ENCODE data around the gene FHOD3.
"Not testable (repeated sequence)": the region's sequence is repeated elsewhere in the genome, so short reads cannot be mapped to it uniquely, and the experiment has no call there.

FHOD3 gene

GRCh38 chr18:36527740-36528455 is 230.4 kb downstream of the FHOD3 start:
- DNase-seq: no peak

GRCh38 chr18:36529747-36530146 is 232.2 kb downstream of the FHOD3 start:
- DNase-seq: no peak

DNA sequence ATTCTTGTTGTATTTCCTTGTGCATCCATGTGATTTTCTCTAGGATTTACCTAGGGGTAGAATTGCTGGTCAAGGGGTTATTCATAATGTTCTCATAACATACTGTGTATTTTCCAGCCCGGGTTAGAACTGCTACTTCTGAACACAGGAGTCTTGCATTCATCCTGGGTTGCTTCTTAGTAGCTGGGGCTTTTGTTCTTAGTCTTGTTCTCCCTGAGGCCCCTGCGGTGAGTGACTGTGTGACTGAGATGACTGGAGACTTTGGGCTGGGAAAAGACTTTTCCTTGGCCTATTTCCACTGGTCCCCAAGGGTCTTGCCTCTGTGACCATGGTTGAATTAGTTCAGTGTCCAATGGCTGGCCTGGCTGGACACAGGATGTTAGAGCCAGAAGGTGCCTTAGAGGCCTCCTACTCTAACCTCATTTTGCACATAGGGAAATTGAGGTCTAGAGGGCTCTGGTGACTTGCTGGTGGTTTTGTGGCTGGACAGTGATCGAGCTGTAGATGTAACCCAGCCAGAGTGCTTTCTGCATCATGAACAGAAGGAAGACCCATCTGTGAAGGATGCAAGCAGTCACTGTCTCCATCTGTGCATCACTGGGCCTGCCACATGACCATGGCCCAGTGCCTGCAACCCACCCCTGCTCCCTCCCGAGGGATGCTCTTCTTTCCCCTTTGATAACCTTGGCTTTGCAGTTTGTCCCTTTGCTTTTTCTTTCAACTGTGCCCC is 233.3 kb downstream of the FHOD3 start:
- no peak for DNase-seq

DNA sequence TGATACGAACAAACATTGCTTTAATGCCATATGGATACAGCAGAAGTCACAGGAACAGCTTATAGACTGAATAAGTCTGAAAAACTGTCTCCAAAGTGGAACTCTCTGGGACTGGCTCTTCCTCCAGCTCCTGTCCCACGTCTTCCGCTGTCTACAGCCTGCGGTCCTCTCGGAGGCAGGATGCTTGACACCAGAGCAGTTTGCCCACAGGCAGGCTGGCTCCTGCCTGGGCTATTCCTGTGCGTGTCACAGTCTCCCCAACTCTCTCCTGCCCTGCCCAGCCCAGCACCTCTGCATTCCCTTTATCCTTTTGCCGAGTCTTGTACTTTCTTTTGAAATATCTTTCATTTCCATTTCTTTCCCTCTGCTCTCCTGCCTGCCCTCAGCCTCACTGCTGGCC is 234.1 kb downstream of the FHOD3 start:
- DNase-seq: no peak

GRCh38 chr18:36532394-36532793 is 234.9 kb downstream of the FHOD3 start:
- no peak for DNase-seq

GRCh38 chr18:36532815-36533214 is 235.3 kb downstream of the FHOD3 start:
- no peak for DNase-seq

- DNase-seq: no peak
These were observed 236.1 kb downstream of the FHOD3 start for GRCh38 chr18:36533446-36534153.

DNA sequence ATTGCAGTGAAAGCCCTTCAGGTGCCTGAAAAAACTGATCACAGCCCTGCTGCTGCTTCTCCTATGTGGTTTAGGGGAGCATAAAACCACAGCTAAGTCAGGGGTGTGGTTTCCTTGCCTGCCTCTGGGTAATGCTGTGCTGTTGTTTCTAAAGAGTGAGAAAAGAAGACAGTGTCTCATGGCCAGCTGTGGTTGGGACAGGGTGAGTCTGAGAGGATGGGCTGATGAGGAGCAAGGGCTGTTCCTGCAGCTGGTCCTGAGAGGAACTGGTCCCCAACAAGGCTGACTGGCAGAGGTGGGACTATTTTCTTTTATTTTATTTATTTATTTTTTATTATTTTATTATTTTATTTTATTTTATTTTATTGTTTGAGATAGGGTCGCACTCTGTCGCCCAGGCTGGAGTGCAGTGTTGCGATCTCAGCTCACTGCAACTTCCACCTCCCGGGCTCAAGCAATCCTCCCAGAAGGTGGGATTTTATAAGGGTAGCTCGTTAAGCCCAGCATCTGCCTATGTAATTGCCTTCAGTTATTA is 236.7 kb downstream of the FHOD3 start:
- DNase-seq: no peak

DNA sequence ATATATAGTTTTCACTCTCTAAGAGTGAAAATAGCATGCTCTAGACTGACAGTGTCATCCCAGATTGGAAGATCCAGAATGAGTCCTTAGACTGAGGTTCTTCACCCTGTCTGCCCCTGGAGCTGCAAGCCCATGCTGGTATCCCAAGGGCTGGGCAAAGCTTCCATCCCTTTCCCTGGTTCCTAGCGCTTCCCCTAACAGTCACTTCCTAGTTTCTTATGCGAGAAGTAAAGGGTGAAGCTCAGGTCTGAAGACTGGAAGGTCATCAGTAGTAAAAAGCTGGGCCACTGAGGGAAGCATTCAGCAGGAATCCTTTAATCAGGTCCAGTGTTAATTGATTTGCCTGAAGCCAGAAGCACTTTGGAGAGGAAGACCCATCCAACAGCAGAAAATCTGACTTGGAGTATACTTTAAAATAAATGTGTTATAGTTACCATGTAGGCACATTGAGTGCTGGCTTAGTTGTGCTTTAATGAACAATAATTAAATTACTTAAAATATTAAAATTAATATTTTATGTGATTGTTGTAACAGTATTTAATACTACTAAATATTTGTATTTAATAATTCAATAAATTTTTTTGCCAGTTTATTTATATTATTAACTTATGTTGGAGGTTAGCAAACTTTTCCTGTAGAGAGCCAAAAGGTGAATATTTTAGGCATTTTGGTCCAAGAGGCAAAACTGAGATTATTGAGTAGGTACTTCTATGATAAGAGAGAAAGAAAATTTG is 237.9 kb downstream of the FHOD3 start:
- no peak for DNase-seq

DNA sequence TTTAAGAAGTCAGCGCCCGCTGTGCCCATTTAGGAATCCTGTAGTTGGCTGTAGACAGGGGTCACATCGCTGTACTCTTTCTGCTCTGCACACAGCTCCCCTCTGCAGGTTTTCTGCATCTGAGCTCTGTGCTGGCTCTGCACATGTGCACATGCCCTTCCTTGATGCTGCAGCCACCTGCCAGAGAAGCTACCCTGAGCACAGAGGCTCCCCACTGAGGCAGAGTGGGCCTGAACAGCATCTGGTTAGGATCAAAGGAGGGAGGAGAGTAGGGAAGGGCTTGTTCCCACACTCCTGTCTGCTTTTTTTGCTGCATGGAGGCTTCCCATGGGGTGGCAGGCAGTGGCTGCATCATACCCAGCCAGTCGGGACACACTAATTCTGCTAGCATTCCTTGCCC is 238.9 kb downstream of the FHOD3 start:
- DNase-seq: no peak

DNA sequence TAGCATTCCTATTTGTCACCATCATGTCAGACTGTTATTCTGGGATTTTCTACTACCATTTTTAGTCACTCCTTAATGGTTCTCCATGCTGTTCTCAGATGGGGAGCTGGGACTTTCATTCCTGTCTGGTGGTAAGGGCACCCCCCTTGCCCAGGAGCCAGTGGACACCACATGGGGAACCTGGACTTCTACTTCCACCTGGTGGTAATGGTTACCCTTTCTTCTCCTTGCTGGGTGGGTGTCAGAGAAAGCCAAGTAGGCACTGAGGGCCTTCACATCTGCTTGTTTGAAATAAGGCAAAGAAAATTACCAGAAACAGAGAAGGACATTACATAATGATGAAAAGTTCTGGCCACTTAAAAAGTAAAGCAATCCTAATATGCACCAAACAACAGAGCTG is 239.8 kb downstream of the FHOD3 start:
- DNase-seq: no peak

- no peak for DNase-seq
These were observed 242.2 kb downstream of the FHOD3 start for GRCh38 chr18:36539674-36540231.

DNA sequence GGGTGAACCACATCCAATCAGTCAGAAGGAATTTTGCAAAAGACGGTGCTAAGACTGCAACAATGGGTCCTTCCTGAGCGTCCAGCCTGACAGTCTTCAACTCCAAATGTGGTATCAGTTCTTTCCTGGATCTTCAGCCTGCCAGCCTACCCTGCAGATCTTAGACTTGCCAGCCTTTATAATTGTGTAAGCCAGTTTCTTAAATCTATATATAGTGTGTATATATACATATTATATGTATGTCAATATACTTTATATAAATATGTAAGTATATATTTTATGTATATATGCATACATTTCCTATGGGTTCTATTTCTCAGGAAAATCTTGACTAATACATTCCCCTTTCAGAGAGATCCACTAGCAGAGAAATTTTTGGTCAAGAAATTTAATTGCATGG is 245.5 kb downstream of the FHOD3 start:
- no peak for DNase-seq

DNA sequence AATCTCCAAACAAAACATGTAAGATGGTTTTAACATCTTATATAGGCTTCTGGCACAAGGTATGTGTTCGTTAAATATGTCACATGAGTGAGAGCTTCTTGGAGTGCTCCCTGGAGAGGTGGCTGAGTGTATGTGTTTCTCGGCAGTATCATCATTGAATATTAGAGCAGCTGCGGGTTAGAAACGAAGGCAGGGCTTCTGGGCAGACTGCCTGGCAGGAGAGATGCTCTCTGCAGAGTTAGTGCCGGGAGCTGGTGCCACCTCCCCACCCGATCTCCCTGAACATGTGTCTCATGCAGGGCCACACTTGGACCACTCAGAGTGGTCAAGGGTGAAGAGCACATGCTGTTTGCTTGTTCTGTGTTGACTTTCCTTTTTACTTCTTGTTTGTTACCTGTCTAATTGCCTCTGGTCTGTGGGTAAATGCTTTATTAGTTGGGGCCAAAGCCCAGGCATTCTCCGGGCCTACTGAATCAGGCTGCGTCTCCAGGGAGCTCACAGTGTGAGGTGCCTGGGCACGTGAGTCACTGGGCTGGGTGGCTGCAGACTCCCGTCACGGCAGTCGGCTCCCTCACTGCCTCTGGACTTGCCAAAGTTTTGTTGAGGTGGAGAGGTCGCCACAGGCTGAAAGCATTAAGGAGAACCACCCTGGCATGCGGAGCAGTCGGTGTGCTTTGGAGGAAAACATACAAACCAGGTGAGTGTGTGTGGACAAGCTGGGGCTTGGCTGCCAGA is 246.6 kb downstream of the FHOD3 start:
- DNase-seq: no peak

GRCh38 chr18:36545821-36546427 is 248.4 kb downstream of the FHOD3 start:
- DNase-seq: no peak

DNA sequence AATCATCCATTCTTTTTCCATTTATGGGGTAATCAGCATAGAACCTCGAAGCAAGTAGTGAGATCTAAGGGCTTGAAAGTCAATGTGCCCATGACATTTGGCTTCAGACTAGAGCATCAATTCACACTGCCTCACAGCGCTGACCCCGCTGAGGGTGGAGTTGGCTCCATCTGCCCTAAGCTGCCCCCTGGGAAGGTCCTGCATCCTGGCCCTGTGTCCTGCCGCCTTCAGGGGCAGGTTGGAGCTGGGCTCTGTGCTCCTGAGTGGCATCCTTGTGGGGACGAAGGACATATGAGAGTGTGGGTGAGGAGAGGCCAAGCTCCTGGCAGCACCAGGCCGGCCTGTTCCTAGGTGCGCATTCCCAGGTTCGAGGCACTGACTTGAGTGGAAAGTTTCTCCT is 249.4 kb downstream of the FHOD3 start:
- DNase-seq: no peak

GRCh38 chr18:36547544-36547943 is 250.0 kb downstream of the FHOD3 start:
- DNase-seq: no peak

- DNase-seq: not testable (repeated sequence)
These were observed 253.8 kb downstream of the FHOD3 start for GRCh38 chr18:36551274-36551673.

DNA sequence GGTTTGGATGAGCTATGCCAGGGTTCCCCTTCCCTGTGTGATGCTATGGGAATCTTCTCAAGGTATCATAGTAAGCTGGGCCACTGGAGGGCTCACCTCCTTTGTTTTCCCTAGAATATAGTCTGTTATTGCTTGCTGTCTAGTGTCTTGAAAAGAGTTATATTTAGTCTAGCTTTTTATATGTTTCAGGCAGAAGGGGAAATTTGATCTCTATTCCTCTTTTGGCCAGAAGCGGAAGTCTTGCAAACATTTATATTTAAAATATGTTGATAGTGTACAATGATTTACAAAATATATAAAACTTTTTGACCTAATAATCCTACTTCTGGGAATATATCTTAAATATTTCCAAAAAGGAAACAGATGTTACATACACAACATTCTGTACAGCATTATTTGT is 260.7 kb downstream of the FHOD3 start:
- DNase-seq: no peak

DNA sequence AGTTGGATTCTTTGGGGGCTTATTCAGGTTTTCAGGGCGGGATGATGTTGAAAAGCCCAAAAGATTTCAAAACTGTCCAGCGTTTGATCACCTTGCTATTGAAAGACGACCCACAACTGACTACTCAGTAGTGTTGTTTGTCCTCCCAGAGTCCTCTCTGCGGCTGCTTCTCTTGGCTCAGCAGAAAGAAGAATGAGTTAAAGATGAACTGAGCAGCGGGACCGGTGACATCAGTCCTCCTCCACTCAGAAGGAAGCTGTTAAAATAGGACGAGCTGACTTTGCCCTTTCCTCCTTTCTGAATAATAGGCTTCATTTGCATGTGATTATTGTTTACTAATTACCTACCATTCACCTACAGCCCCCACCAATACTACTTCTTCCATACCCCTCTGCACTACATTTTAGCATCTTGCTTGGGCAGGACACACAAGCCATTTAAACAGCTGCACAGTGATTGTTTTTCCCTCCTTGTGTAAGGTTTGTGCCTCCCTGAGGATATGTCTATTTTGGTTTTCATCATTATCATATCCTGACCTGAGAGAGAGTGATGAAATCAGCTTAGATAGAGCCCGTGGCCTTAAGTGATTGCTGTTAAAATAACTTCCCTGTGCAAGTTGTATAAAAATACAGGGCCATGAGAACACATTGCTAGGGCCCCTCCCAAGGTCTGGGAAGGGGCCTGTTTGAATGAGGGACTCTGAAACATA is 261.8 kb downstream of the FHOD3 start:
- no peak for DNase-seq

DNA sequence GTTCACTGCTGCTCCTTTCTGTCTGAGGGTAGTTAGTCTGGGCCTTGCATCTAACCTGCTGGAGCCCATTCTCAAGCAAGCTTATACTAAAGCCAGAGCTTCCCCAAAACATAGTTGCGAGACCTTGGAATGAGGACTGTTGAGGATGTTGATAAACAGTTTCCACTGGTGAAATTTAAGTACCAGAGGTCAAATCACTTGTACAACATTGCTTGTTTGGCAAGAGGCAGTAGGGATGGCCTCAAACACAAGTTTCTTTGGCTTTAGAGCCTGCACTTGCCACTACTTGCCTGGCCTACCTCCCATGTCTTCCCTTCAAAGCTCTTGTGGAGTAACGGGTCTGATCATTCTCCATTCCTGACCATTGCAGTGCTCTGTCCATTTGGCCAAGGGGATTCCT is 262.7 kb downstream of the FHOD3 start:
- DNase-seq: no peak

Data from effector CD4-positive, alpha-beta T cell (primary cell).